EL (cell line): Measurements from ENCODE around the gene AFAP1.

Source experiments
- DNase-seq: peaks from one replicate; pipeline ENCODE4 v3.0.0-alpha.2; 2016

Gene AFAP1

GRCh38 chr4:7817877-7818398 lies 121.7 kb downstream of the AFAP1 start:
- DNase-seq = no peak

GRCh38 chr4:7816771-7817170 lies 122.9 kb downstream of the AFAP1 start:
- no peak for DNase-seq

- DNase-seq = no peak
Measured at GRCh38 chr4:7815981-7816380, 123.7 kb downstream of the AFAP1 start.

- peak; percentile 87 for DNase-seq
Measured at GRCh38 chr4:7815562-7815961, 124.1 kb downstream of the AFAP1 start.

DNA sequence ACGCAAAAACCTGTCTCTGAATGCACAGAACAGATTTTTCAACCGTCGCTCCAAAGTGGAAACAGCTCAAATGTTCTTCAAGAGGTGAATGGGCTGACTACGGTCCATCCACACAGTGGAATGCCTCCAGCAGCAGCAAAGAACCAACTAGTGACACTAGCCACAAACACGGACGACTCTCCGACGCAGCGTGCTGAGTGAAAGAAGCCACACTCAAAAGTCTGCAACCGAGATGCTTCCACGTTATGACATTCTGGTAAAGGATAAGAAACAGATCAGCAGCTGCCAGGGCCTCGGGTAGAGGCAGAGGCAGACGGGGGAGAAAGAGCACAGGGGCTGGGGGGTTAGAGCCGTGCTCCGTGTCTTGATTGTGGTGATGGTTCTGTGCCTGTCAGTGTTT lies 125.2 kb downstream of the AFAP1 start:
- no peak for DNase-seq

DNA sequence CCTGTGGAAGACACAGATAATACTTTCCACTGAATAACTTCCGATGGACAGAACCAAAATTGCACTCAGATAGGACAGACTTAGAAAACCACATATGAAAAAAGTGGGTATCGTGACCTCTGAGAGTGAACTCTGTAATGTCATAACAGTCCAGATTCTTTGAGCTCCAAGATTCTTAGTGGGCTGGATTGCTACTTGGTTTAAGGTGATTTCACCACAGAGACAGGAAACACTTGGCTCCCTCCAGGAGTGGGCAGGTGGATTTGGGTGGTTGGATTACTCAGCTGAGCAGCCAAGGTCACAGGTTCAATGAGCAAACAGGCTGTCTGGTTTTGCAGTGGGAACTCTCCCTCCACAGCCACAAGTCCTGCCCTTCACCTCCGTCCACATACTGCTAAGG lies 126.0 kb downstream of the AFAP1 start:
- peak; percentile 45 for DNase-seq

DNA sequence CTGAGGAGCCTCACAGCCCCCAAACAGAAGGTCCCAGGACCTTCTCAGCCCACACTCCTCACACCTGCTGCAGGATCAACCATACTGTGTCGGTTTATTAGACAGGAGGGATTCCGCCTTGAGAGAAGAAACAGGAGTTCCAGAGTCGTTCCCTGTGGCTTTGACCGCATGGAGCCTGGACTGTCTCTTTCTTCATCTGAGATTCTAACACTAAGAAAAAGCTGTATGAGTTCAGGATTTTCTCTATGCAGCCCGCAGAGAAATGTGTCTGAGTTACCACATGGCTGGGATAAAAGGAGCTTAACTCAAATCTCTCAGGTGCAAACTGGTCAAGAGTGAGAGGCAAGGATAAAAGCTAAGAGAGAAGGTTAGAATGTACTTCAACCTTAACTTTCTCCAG lies 126.7 kb downstream of the AFAP1 start:
- no peak for DNase-seq

- DNase-seq = no peak
Measured at GRCh38 chr4:7812231-7812857, 127.3 kb downstream of the AFAP1 start.

GRCh38 chr4:7811536-7812191 lies 128.0 kb downstream of the AFAP1 start:
- DNase-seq = no peak

- no peak for DNase-seq
Measured at GRCh38 chr4:7810783-7811535, 128.7 kb downstream of the AFAP1 start.

GRCh38 chr4:7808752-7809151 lies 130.9 kb downstream of the AFAP1 start:
- peak; percentile 76 for DNase-seq

DNA sequence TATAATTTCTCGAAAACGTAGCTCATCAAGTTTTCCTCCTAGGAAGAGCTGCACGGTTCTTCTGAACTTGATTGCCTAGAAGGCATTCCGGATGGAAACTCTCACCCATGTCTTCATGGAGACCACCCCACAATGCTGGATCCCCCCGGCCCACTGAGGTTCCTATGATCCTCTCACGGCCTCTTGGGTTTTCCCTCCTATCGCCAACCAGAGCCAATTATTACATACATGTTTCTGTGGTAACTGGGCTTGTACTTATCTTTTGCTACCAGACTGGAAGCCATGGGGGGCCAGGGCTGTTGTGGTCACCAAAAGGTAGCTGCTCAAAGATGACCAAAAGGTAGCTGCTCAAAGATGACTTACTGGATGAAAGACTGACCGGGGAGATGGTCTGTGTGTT lies 131.5 kb downstream of the AFAP1 start:
- no peak for DNase-seq

DNA sequence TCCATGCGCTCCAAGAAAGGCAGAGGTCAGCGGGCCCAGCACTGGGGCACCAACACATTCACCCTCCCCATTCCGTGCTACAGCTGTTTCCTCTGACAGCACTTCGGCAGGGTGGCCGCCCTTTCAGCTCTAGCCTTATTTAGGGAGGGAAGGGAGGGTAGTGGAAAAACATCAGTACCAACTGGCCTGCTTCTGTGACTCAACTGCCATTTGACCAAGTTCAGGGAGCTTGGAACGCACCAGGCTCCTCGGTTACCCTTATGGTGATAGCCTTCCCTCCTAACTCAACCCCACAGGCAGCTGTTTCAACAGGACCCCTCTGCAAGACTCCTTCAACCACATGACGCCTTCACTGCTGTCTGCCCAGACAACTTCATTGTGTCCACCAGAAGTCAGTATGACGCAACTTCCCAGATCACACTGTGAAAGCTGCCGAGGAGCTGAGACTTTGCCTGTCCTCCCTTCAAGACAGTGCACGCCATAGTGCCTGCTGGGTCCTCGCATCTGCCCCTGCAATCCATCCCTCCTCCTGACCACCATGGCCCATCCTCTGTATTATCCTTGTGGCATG lies 132.2 kb downstream of the AFAP1 start:
- no peak for DNase-seq

DNA sequence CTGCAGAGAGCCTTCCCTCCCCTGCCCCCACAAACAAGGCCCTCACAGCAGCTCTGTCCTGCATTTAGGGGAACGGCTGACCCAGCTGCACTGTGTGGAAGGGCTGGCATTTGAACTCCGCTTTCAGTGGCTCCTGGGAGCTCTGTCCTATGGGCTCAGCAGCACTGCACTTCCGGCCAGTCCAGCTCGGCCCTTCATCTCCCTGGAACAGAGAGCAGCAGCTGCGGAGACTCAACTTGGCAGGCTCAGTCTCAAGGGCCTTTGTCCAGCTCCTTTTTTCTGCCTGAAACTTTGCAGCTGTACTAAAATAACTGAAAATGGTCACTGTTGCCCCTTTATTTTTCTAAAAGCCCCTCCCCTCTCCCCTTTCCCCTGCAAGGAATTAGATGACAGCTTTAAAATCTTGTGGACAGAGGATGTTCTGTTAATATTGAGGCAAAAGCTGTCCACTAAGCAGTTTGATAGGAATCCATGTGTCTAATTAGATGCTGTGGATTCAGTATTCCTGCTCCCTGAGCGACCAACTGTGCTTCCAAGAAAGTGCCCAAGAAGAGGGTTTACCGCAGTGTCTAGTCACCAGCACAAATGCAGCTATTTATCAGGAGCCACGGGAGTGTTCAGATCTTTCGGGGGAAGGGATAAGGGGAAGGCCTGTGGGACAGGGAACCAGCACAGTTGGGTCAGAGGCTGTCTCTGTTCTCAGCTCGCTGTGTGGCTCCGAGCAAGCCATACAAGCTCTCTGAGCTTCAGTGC lies 133.1 kb downstream of the AFAP1 start:
- DNase-seq = no peak

GRCh38 chr4:7805533-7806337 lies 133.9 kb downstream of the AFAP1 start:
- DNase-seq = peak; percentile 95

GRCh38 chr4:7804756-7805385 lies 134.8 kb downstream of the AFAP1 start:
- no peak for DNase-seq

DNA sequence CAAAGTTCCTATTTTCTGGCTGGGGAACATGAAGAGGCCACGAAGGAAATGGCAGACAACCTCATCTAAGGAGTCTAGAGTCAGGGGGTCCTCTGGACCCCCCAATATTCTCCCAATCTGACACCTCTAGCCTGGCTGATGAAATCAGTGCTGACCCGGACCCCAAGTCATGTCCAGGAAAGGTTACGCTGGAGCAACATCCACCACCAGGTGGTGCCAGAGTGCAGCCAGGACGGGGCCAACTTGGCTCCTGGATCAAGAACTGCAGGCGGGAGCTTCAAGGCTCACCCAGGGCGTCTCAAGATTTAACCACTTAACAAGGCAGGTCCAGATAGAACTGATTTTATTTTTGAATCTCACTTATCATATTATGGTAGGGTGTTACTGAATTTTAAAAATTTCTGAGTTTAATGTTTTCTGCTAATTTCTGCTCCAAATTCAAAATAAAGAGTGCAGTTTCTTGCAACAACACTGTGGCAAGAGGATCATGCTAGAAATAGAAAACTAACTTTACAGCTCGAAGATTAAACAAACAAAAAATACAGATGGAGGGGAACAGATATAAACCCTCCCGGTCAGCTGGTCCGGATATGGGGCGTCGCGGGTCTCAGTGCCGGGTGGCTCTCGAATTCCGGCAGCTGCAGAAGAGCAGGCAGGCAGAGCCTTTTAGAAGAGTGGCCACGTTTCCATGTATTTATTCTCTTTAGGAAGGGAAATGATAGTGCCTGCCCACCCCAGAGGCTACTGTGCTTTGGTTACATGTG lies 135.5 kb downstream of the AFAP1 start:
- peak; percentile 77 for DNase-seq

- no peak for DNase-seq
Measured at GRCh38 chr4:7803371-7803770, 136.3 kb downstream of the AFAP1 start.

DNA sequence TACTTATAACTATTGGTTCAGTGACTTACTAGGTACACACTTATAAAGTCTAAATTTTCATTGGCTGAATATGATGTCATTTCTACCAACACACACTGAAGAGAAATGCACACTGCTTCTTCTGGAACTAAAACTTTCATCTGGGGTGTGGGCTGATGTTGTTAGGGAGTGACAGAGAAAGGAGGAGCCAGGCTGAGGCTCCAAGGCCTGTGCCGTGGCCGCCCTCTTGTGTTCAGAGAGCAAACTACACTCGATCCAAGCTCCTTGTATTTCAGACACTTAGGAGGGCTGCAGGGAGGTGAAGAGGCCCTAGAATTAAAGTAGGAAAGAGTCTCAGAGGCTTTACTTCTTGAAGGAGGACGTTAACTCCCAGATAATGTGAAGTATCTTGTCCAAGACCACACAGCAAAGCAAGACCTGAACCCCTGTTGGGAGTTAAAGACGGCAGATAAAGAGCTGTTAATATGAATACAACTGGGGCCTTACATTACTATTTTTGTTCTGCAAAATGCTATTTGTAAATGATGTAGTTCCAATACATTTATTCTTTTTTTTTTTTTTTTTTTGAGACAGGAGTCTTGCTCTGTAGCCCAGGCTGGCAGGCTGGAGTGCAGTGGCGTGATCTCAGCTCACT lies 137.5 kb downstream of the AFAP1 start:
- DNase-seq = peak; percentile 79

- no peak for DNase-seq
Measured at GRCh38 chr4:7801641-7802040, 138.0 kb downstream of the AFAP1 start.
